IMR-90 (cell line): Measurements from ENCODE around the gene C1orf52. TPM values are rescaled to one million over a fixed set of nuclear protein-coding genes. Genes with fewer than 3 reads are reported as not detected.

Experiments used
- ATAC-seq: fragments of 200-7000 bp; cut with Tn5 transposase; 2 replicates; pipeline ENCODE4 v1.9.1; 2020; ENCODE audit warnings: low read depth, mild to moderate bottlenecking, moderate library complexity
- BruUV-seq: library from RNA; stranded (reverse); fragments of 400-500 nt; replicated peaks from 2 replicates; lab custom pipeline; 2021; lab: Mats Ljungman, UMichigan
- CTCF ChIA-PET: fragments of 300-600 bp; formaldehyde crosslinking; extraction: SDS; loops from one replicate; lab custom pipeline; 2021; ENCODE audit warnings: antibody characterized with exemption; lab: Yijun Ruan, JAX
- POLR2A ChIA-PET: fragments of 300-600 bp; sonication (Branson Sonifier 250); formaldehyde crosslinking; loops from one replicate; lab custom pipeline; 2022; ENCODE audit warnings: antibody characterized with exemption; ENCODE audit not compliant: unreplicated experiment; lab: Charles Lee
- DNase-seq: peaks from one replicate; pipeline ENCODE4 v3.0.0; 2013
- H2AFZ ChIP-seq: replicated peaks from 2 replicates; pipeline ENCODE3; 2013; ENCODE audit warnings: low read length, mild to moderate bottlenecking; ENCODE audit not compliant: poor library complexity
- H2AK5ac ChIP-seq: 2 replicates; pipeline ENCODE4 v1.6.1; 2013; ENCODE audit warnings: low read depth, low read length, inconsistent platforms
- H2AK9ac ChIP-seq: replicated peaks from 2 replicates; pipeline ENCODE3; 2013; ENCODE audit warnings: mild to moderate bottlenecking, low read depth, low read length, moderate library complexity; ENCODE audit not compliant: poor library complexity
- H2BK120ac ChIP-seq: 2 replicates; pipeline ENCODE4 v1.6.1; 2013; ENCODE audit warnings: low read depth, low read length, inconsistent platforms
- H2BK15ac ChIP-seq: 3 replicates; pipeline ENCODE4 v1.6.1; 2013; ENCODE audit warnings: low read depth, low read length, inconsistent platforms
- H2BK20ac ChIP-seq: 2 replicates; pipeline ENCODE4 v1.6.1; 2013; ENCODE audit warnings: low read depth, mild to moderate bottlenecking, inconsistent platforms, low read length, moderate library complexity
- H2BK5ac ChIP-seq: 2 replicates; pipeline ENCODE4 v1.6.1; 2013; ENCODE audit warnings: mild to moderate bottlenecking, low read depth, low read length, inconsistent platforms; ENCODE audit not compliant: poor library complexity, severe bottlenecking
- H3K14ac ChIP-seq: replicated peaks from 2 replicates; pipeline ENCODE4 v1.6.1; 2013; ENCODE audit warnings: low read depth, low read length, inconsistent platforms
- H3K18ac ChIP-seq: 2 replicates; pipeline ENCODE4 v1.6.1; 2013; ENCODE audit warnings: low read depth, low read length, control low read depth
- H3K23ac ChIP-seq: 2 replicates; pipeline ENCODE4 v1.6.1; 2013; ENCODE audit warnings: low read depth, low read length, inconsistent platforms
- H3K27ac ChIP-seq: 2 replicates; pipeline ENCODE4 v1.5.1; 2013; ENCODE audit warnings: mild to moderate bottlenecking, control low read depth, low read length; ENCODE audit not compliant: insufficient read depth
- H3K27me3 ChIP-seq: 2 replicates; pipeline ENCODE4 v1.6.1; 2013; ENCODE audit warnings: low read length; ENCODE audit not compliant: control insufficient read depth, insufficient read depth
- H3K36me3 ChIP-seq: 2 replicates; pipeline ENCODE4 v1.6.1; 2013; ENCODE audit warnings: low read length, mixed read lengths; ENCODE audit not compliant: control insufficient read depth, insufficient read depth
- H3K4ac ChIP-seq: 2 replicates; pipeline ENCODE4 v1.6.1; 2013; ENCODE audit warnings: low read depth, low read length, inconsistent platforms
- H3K4me1 ChIP-seq: 2 replicates; pipeline ENCODE4 v1.6.1; 2013; ENCODE audit warnings: low read length, mixed read lengths; ENCODE audit not compliant: control insufficient read depth, insufficient read depth
- H3K4me2 ChIP-seq: 2 replicates; pipeline ENCODE4 v1.6.1; 2013; ENCODE audit warnings: low read depth, mild to moderate bottlenecking, control low read depth, low read length, moderate library complexity
- H3K4me3 ChIP-seq: 2 replicates; pipeline ENCODE4 v1.5.1; 2013; ENCODE audit warnings: low read depth, mild to moderate bottlenecking, control low read depth, low read length, moderate library complexity; ENCODE audit not compliant: insufficient read depth
- H3K56ac ChIP-seq: 2 replicates; pipeline ENCODE4 v1.6.1; 2013; ENCODE audit warnings: low read length, inconsistent platforms; ENCODE audit not compliant: insufficient read depth; ENCODE audit errors: extremely low read depth
- H3K79me1 ChIP-seq, 2 experiments: 2 replicates each; pipeline ENCODE4 v1.6.1; 2013; ENCODE audit warnings: low read length in 2 of 2, inconsistent platforms in 1 of 2, low read depth in 1 of 2
- H3K9ac ChIP-seq: 2 replicates; pipeline ENCODE4 v1.6.1; 2013; ENCODE audit warnings: low read depth, low read length, control low read depth
- H3K9me1 ChIP-seq: 2 replicates; pipeline ENCODE4 v1.6.1; 2013; ENCODE audit warnings: low read length, inconsistent platforms; ENCODE audit not compliant: insufficient read depth
- H3K9me3 ChIP-seq: 2 replicates; pipeline ENCODE4 v1.6.1; 2013; ENCODE audit warnings: low read length; ENCODE audit not compliant: control insufficient read depth, insufficient read depth
- H4K20me1 ChIP-seq: 2 replicates; pipeline ENCODE4 v1.6.1; 2013; ENCODE audit warnings: low read length, inconsistent platforms; ENCODE audit not compliant: insufficient read depth
- H4K5ac ChIP-seq: 2 replicates; pipeline ENCODE4 v1.6.1; 2013; ENCODE audit warnings: mild to moderate bottlenecking, low read depth, low read length, control low read depth
- H4K8ac ChIP-seq, 2 experiments: 2 replicates each; pipeline ENCODE4 v1.6.1; 2013; ENCODE audit warnings: low read depth in 2 of 2, low read length in 2 of 2, control low read depth in 1 of 2, inconsistent platforms in 1 of 2
- H4K91ac ChIP-seq: 2 replicates; pipeline ENCODE4 v1.6.1; 2013; ENCODE audit warnings: low read depth, low read length, inconsistent platforms; ENCODE audit not compliant: insufficient read depth
- CEBPB ChIP-seq: IDR thresholded peaks from 2 replicates; pipeline ENCODE4 v1.6.1; 2012; ENCODE audit warnings: low read depth, low read length, improper control_type of control experiment
- FOS ChIP-seq: fragments of 150-350 bp; IDR thresholded peaks from 2 replicates; pipeline ENCODE4 v1.6.1; 2016; ENCODE audit warnings: low read depth, low read length
- RCOR1 ChIP-seq: IDR thresholded peaks from 2 replicates; pipeline ENCODE4 v1.6.1; 2012; ENCODE audit warnings: mild to moderate bottlenecking, low read length, improper control_type of control experiment; ENCODE audit not compliant: insufficient replicate concordance
- dilution Hi-C: fragments of 300-500 bp; cut with HindIII; formaldehyde crosslinking; loops from one replicate; pipeline ENCODE4 v1.14.3; 2018; ENCODE audit warnings: low sequenced_read_pairs; ENCODE audit not compliant: unreplicated experiment
- in situ Hi-C: fragments of 300-500 bp; cut with MboI; formaldehyde crosslinking; loops from 3 replicates; pipeline ENCODE4 v1.14.3; 2019; ENCODE audit warnings: low sequenced_read_pairs, inconsistent platforms, mixed read lengths
- intact Hi-C: fragments of 100-400 bp; cut with micrococcal nuclease; formaldehyde crosslinking; loops from 2 replicates; pipeline ENCODE4 v1.10.0; 2022
- polyA plus RNA-seq, 3 experiments: library from polyadenylated mRNA; depleted of rRNA; stranded (reverse); fragments of >200 nt; gene quantifications; 2 replicates each; pipeline ENCODE4 v1.2.3, GENCODE V29; 2012; ENCODE audit warnings: low replicate concordance in 1 of 3
- total RNA-seq: library from RNA; depleted of rRNA; stranded (reverse); fragments of >200 nt; gene quantifications from 2 replicates; pipeline ENCODE4 v1.2.3, GENCODE V29; 2012

Gene C1orf52
- total and polyA plus RNA-seq, 2 of the 4 experiments (the other 2 are of a cell fraction), result 16.3 to 33.5 TPM

DNA sequence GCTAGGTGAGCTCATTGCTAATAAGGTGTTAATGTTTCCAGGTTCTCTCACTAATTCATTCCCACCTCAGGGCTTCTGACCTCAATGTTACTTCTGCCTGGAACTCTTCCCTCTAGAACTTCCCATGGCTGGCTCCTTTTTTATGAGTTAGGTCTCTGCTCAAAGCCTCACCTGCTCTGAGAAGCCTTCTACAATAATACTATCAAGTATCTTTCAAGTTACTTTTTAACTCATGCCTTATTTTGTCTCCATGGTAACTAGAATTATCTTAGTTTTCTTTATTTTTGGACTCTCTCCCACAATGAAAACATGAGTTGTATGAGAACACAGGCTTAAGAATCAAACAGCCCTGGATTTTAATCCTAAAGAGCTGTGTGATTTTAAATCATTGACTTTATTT, 3.5 kb upstream of the C1orf52 start:
- Histone ChIP-seq H2BK20ac (no peak overlapping the region), H3K56ac (no peak overlapping the region), H3K14ac (no peak overlapping the region), H3K27me3 (no peaks in the 10 kb centered on the region), H4K5ac (no peak overlapping the region), H3K79me1 (peaks cover 15 to 26% of the 10 kb centered on the region in 2 experiments), H3K27ac (no peak overlapping the region), H3K36me3 (peaks cover 21% of the 10 kb centered on the region), H2BK5ac (no peak overlapping the region), H3K4me2 (no peak overlapping the region), H3K18ac (no peak overlapping the region), H2BK15ac (no peak overlapping the region), H2AFZ (no peak overlapping the region), H4K91ac (no peak overlapping the region), H2AK5ac (no peak overlapping the region), H3K4me1 (peaks cover 3% of the 10 kb centered on the region; the same call in 1 of the 2 replicates), H3K9me1 (0 out of 2 replicates have a peak, but pooled peaks cover 2% of the 10 kb centered on the region), H3K9me3 (no peaks in the 10 kb centered on the region), H4K8ac (no peak overlapping the region), H3K4ac (no peak overlapping the region), H2AK9ac (no peak overlapping the region), H2BK120ac (no peak overlapping the region), H3K9ac (no peak overlapping the region), H4K20me1 (peaks cover 18% of the 10 kb centered on the region; the same call in 1 of the 2 replicates), H3K23ac (no peak overlapping the region), H3K4me3 (no peak overlapping the region)
- ATAC-seq, result no peak
- no peak for TF ChIP-seq FOS
- TF ChIP-seq CEBPB, result no peak
- TF ChIP-seq RCOR1, result no peak
- no peak for DNase-seq
- ChIA-PET CTCF (no interaction called here), POLR2A (interaction anchor here (0.6 kb wide), 1 partner anchor 71 kb away, joined by 3 read pairs; no protein-coding TSS in a partner anchor)
- intact Hi-C loops (no loop called here), dilution Hi-C loops (no loop called here), in situ Hi-C loops (no loop called here)
- no TSS peak for BruUV-seq
